GM19463 (cell line): ENCODE data around the gene ARHGAP12.

Experiments used
- ATAC-seq: cut with Tn5 transposase; IDR thresholded peaks from one replicate; pipeline ENCODE4 v1.9.1; 2021; ENCODE audit warnings: mild to moderate bottlenecking, moderate library complexity; ENCODE audit not compliant: unreplicated experiment

Gene ARHGAP12

DNA sequence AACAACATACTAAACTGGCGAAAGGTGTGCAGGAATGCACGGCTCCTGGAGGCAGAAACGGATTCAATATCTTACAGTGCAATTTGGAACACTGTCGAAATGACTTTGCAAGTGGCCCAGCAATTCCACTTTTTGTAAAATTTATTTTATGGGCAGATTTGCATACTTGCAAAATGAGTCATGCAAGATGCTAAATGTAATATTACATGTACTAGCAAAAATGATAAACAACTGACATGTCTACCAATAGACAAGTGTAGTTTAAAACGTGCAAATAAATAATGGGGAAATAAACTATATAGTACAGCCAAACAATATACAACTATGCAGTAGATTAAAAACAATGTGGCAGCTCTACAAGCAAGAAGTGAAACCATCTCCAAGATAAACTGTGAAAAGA lies 97.7 kb downstream of the ARHGAP12 start:
- ATAC-seq = no peak

GRCh38 chr10:31829776-31830175 lies 98.9 kb downstream of the ARHGAP12 start:
- ATAC-seq = no peak

- no peak for ATAC-seq
These were observed 105.3 kb downstream of the ARHGAP12 start for GRCh38 chr10:31823358-31823757.

DNA sequence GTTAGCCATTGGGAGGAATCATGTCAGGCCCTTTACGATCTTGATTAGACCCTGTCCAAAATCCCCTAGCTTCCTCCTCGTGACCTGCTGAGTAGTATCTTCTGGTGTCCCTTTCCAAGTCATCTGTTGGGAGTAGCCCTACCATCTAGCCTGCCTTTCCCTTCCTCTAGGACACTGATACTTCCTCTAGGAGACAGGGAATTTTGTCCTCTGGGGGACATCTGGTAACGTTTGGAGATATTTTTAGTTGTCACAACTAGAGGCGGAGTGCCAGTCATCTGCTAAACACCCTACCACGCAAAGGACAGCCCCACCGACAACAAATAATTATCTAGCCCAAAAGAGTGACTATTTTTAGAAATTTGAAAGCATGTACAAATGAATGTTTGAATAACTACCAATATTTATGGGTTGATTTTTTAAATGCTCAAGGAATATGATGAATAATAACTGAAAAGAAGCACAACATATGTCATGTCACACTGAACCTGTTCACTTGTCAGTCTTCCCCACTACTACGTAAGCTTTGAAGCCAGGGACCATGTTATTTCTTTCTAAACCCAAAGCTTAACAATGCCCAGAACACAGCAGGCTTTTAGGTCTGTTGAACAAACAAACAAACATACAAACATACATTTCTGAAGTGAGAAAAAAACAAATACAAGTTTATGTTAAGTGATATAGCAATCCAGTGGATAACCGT lies 105.9 kb downstream of the ARHGAP12 start:
- no peak for ATAC-seq

GRCh38 chr10:31822150-31822549 lies 106.5 kb downstream of the ARHGAP12 start:
- no peak for ATAC-seq

GRCh38 chr10:31820778-31821369 lies 107.8 kb downstream of the ARHGAP12 start:
- no peak for ATAC-seq

DNA sequence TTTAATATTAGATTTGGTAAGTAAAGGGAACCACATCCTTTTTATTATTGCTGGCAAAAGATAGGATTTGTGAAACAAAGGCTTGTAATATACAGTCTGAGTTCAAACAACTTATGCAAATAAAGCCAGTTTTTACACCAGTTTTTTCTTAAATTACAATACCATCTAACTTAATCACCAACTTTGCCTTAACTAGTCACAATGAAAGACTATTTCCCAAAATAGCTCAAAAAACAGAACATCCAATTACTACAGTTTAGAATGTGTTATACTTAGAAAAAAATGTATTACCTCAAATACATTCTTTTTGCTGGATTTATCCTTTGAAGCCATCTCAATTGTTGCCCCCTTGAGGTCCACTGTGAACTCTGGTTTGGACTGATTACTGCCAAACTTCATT lies 108.5 kb downstream of the ARHGAP12 start:
- ATAC-seq = no peak

- no peak for ATAC-seq
These were observed 109.2 kb downstream of the ARHGAP12 start for GRCh38 chr10:31819391-31819820.

GRCh38 chr10:31816318-31816717 lies 112.3 kb downstream of the ARHGAP12 start:
- ATAC-seq = no peak

DNA sequence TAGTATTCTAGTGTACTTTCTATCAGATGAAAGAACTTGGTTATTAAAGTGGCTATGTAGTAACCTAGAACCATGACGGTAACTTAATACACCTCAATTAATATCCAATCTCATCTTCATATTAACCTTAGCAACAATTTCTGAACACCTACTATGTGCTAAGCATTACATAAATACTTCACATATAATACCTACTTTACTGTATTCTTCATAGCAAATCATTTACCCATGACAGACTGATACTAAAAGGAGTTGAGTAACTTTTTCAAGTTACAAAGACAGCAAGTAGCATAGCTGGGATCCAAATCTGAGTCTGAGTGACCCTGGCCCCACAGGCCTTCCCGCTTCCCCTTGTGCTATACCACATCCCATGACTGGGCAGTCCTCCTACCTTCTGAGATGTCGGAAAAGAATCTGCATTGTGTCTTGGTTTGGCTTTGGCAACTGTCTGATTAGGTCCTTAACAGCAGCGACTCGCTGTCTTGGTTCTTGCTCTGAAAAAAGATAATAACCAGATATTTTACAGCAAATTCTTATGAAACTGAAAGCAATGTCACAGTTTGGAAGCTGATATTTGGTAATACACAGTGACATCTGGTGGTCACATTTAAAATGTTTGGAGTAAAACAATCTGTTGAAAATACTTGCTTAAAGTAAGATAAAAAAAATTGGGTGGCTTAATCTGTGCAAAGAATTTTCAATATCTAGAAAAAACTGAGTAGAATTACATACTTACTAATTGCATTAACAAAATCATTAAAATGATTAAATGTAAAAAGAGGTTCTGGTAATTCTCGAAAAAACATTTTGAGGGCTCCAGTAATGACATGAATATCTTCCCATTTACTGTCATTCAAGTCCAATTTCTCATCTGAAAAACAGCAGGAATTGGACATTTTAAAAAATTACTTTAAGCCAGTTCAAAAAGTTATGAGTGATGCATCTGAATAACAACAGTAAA lies 120.1 kb downstream of the ARHGAP12 start:
- ATAC-seq = no peak

DNA sequence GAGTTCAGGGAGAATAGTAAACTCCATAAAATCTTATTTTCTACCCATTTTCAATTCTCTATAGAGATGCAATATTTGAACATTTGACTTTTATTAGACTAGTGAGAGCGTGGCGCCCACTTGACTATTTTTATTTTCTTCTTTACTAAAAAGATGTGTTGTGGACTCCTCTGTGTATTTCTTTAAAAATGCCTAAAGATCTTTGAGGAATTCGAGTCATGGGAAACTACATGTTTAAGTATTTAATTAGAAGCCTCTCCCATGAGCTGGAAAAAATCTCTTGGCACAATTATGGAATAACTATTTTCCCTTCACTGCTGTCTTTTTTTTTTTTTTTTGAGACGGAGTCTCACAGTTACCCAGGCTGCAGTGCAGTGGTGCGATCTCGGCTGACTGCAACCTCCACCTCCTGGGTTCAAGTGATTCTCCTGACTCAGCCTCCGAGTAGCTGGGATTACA lies 124.2 kb downstream of the ARHGAP12 start:
- no peak for ATAC-seq

DNA sequence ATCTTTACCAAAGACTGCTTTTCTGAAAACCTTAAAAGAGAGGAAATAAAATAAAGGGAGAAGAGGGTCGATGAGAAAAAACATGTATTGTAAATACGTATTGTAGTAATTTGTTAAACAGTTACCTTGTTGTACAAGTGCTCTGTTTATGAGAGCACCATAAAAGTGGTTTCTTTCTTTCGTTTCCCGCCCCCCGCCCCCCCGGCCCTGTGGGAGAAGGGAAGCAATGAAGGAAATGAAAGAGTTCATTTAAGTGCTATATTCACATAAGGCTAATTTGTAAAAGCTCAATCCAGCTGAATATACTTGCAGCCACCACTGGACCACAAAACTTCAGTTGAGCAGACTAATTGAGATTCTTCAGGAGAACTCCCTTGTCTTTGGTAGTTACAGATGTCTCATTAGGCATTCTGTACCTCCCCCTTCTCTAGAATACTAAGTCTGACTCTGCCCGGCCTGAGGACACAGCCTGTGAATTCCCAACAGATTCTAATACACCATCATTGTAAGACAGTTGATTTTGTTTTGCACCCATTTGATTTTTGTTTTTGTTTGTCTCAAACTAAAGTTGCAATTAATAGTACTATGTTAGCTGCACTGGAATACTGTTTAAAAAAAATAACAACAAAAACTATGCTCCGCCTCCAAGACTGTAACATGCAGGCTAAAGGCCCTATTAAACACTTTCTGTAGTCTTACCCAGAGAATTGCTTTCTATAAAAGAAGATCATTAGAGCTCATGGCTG lies 124.9 kb downstream of the ARHGAP12 start:
- no peak for ATAC-seq

DNA sequence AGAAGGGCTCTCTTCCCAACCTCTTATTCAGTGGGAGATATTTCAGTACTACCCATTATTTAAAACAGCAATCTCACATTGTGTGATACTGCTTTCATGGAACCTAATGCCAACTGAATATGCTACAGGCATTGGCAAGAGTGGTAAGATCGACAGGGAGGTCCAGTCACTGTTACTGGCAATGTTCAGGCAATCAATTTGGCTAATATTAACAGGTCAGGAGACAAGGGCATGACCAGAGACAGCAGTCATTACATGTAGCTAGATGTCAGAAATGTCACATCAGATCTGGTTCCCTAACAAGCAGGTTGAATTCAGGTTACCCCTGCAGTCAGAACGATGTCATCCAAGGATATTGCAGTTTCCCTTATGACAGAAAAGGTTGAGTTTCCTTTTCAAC lies 129.4 kb downstream of the ARHGAP12 start:
- ATAC-seq = no peak

DNA sequence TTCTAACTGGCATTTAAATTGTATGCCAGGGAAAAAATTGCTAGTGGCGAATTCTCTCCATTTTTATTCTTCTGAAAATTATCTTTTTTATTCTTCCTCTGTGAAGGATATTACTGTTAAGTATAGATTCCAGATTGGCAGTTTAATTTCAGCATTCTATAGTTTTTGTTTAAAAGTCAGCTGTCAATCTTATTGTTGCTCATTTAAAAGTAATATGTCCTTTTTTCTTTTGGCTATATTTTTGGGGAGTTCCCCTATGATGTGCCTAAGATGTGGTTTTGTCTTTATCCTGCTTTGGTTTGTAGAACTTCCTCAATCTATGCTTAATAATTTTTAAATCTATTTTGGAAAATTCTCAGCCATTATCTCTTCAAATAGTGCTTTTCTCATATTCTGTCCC lies 135.9 kb downstream of the ARHGAP12 start:
- no peak for ATAC-seq

GRCh38 chr10:31789555-31789954 lies 139.1 kb downstream of the ARHGAP12 start:
- ATAC-seq = no peak

DNA sequence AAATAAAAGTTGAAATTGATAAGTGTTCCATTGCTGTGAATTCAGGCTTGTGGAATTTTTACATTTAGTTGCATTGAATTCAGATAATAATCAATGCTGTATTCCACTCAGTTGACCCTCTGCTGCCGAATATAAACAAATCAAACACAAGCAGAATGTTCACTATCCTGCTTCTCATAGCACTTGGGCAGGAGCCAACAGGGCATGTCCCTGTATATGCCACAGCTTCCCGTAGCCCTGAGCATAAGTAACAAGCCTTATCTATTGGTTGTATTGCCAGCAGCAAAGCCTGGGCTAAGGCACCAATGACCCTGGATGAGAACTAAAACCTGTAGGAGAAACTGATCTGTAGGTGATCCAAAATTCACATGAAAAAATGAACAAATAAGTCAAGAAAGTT lies 145.9 kb downstream of the ARHGAP12 start:
- ATAC-seq = no peak

DNA sequence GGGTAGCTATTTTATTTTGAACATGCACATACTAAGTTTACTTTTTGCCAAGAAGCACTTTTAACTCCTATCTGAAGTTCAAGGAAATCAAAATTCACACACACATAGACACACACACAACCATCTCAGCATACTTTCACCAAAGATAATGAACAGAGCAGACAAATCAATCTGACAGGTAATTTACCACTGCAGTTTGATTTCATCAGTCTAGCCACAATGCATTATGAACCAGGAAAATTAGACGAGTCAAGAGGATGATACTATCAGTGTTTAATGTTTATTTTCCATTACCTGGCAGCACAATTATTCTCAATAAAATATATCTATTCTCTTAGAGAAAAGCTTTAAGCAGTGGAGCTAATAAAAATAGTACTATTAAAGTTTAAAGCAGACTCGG lies 147.9 kb downstream of the ARHGAP12 start:
- ATAC-seq = no peak

DNA sequence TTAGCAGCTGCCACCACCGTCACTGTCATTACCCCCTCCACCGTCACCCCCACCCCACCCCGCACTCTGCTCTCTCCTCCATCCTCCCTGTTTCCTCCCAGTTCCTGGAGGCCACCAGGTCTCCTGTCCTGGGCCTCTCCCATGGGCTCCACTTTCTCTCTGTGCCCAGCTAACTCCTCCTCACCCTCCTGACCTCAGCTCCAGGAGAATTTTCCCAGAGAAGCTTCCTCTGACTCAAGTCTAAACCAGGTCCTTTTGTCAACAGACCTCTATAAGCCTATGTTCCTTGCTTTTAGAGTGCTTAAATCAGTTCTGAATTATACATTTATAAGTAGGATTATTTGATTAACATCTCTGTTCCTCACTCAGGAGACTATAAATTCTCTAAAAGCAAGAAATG lies 150.0 kb downstream of the ARHGAP12 start:
- ATAC-seq = no peak

DNA sequence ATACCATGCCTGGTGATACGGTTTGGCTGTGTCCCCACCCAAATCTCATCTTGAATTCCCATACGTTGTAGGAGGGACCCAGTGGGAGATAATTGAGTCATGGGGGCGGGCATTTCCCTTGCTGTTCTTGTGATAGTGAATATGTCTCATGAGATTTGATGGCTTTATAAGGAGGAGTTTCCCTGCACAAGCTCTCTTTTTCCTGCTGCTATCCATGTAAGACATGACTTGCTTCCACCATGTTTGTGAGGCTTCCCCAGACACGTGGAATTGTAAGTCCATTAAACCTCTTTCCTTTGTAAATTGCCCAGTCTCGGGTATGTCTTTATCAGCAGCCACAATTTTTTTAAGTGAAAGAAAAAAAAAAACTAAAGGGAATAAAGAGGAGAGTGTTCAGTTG lies 152.5 kb downstream of the ARHGAP12 start:
- no peak for ATAC-seq

DNA sequence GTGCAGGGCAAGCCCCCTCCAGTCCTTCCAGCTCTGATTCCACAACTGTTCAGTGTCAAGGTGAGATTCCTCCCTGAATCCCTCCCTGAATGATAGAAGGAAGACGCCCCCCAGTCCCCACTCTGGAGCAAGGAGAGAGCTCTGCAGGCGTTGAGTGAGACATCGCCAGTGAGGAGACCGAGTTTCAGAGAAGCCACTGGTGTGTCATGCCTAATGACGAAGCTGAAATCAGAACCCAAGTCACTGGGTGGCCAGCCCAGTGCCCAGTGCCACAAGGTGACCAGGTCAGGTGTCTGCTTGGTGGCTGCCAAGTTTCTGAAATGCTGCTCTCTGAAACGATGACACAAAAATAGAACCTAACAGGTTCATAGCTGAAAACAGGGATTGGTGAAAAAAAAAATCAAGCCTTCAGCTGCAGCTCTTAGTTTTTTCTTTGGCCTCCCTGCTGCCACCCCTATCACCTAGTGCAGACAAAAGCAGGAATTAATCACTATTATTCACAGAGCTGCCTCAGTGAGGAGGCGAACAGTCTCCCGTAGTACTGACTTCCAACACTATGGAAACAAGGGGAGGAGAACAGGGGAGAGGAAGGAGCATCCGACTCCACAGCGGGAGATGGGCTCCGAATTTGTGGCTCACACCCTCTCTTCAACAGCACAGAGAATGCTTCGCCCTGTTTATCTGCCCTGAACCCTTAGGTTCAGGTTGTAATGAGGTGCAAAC lies 153.5 kb downstream of the ARHGAP12 start:
- ATAC-seq = no peak
